Measurements from ENCODE around the gene COL27A1. TPM values are rescaled to one million over a fixed set of nuclear protein-coding genes. Genes with fewer than 3 reads are reported as not detected.

Gene COL27A1
- total RNA-seq, 1 donor from 2014 or later: 8.5 TPM

DNA sequence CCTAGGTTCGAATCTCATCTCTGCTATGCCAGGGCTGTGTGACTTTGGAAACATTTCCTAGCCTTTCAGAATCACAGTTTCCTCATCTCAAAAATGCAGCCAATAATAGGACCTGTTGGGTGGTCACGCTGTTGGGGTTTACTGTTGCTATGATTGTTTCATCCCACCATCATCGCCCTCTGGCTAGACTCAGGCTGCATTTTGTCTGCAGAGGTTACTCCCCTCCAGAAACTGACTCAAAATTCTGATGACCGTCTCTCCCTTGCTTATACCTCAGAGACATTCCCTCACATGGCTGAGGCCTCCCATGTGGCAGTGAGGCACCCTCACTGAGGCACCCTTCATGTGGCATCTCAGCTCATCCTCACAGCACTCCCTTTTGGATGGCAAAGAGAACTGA, 61.6 kb downstream of the COL27A1 start:
- no peak overlapping the region for H3K4me3 ChIP-seq (ENCODE audit: low read depth, low read length)
- DNase-seq (ENCODE audit: low read depth): no peak
- TF ChIP-seq, protein P1, sequence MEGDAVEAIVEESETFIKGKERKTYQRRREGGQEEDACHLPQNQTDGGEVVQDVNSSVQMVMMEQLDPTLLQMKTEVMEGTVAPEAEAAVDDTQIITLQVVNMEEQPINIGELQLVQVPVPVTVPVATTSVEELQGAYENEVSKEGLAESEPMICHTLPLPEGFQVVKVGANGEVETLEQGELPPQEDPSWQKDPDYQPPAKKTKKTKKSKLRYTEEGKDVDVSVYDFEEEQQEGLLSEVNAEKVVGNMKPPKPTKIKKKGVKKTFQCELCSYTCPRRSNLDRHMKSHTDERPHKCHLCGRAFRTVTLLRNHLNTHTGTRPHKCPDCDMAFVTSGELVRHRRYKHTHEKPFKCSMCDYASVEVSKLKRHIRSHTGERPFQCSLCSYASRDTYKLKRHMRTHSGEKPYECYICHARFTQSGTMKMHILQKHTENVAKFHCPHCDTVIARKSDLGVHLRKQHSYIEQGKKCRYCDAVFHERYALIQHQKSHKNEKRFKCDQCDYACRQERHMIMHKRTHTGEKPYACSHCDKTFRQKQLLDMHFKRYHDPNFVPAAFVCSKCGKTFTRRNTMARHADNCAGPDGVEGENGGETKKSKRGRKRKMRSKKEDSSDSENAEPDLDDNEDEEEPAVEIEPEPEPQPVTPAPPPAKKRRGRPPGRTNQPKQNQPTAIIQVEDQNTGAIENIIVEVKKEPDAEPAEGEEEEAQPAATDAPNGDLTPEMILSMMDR (conservative IDR thresholded peaks at IDR 0.05; ENCODE audit: low read depth, low read length): no peak

GRCh38 chr9:114218264-114219120, 63.2 kb downstream of the COL27A1 start:
- H3K4me3 ChIP-seq (ENCODE audit: low read depth, low read length): no peak overlapping the region
- TF ChIP-seq, protein P1 (conservative IDR thresholded peaks at IDR 0.05; ENCODE audit: low read depth, low read length): no peak
- DNase-seq (ENCODE audit: low read depth): no peak

GRCh38 chr9:114220061-114220541, 64.8 kb downstream of the COL27A1 start:
- TF ChIP-seq, protein P1 (conservative IDR thresholded peaks at IDR 0.05; ENCODE audit: low read depth, low read length): no peak
- no peak for DNase-seq (ENCODE audit: low read depth)
- H3K4me3 ChIP-seq (ENCODE audit: low read depth, low read length): no peak overlapping the region

GRCh38 chr9:114221706-114222465, 66.5 kb downstream of the COL27A1 start:
- DNase-seq (ENCODE audit: low read depth): no peak
- TF ChIP-seq, protein P1 (conservative IDR thresholded peaks at IDR 0.05; ENCODE audit: low read depth, low read length): no peak
- H3K4me3 ChIP-seq (ENCODE audit: low read depth, low read length): no peak overlapping the region

- no peak for DNase-seq (ENCODE audit: low read depth)
- TF ChIP-seq, protein P1 (conservative IDR thresholded peaks at IDR 0.05; ENCODE audit: low read depth, low read length): no peak
- H3K4me3 ChIP-seq (ENCODE audit: low read depth, low read length): no peak overlapping the region
These were observed 68.4 kb downstream of the COL27A1 start for GRCh38 chr9:114223564-114224246.

DNA sequence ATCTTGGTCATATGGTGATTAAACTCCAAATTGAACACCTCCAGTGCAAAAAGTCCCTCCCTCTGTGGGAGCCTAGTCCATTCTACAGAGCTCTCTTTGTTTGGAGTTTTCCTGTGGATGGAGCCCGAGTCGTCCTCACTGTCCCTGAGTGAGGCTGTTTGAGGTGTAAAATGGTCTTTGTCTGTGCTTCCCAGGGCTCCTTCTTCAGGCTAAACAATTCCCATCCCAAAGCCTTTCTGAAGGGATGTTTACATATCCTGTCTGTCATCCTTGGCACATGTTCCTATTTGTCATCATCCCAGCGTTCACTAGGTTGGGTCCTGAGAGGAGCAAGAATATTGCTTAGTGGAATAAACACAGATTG, 68.9 kb downstream of the COL27A1 start:
- TF ChIP-seq, protein P1 (conservative IDR thresholded peaks at IDR 0.05; ENCODE audit: low read depth, low read length): no peak
- no peak for DNase-seq (ENCODE audit: low read depth)
- H3K4me3 ChIP-seq (ENCODE audit: low read depth, low read length): no peak overlapping the region

All from epithelial cell of proximal tubule (primary cell).